ENCODE results near the gene SNAP47. TPM values are rescaled to one million over a fixed set of nuclear protein-coding genes. Genes with fewer than 3 reads are reported as not detected.

Gene SNAP47, protein sequence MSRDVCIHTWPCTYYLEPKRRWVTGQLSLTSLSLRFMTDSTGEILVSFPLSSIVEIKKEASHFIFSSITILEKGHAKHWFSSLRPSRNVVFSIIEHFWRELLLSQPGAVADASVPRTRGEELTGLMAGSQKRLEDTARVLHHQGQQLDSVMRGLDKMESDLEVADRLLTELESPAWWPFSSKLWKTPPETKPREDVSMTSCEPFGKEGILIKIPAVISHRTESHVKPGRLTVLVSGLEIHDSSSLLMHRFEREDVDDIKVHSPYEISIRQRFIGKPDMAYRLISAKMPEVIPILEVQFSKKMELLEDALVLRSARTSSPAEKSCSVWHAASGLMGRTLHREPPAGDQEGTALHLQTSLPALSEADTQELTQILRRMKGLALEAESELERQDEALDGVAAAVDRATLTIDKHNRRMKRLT
- 30.6 and 31.9 TPM in 2 replicates for total RNA-seq

GRCh38 chr1:227734856-227735538 lies at the start of gene SNAP47, which contains the start of gene JMJD4:
Gene SNAP47, plus strand, starts transcription at chr1:227735435. Its CDS starts 12,302 bp downstream, at chr1:227747737.
Gene JMJD4, minus strand, starts transcription at chr1:227735302. Its CDS starts 29 bp downstream, at chr1:227735273.

DNA sequence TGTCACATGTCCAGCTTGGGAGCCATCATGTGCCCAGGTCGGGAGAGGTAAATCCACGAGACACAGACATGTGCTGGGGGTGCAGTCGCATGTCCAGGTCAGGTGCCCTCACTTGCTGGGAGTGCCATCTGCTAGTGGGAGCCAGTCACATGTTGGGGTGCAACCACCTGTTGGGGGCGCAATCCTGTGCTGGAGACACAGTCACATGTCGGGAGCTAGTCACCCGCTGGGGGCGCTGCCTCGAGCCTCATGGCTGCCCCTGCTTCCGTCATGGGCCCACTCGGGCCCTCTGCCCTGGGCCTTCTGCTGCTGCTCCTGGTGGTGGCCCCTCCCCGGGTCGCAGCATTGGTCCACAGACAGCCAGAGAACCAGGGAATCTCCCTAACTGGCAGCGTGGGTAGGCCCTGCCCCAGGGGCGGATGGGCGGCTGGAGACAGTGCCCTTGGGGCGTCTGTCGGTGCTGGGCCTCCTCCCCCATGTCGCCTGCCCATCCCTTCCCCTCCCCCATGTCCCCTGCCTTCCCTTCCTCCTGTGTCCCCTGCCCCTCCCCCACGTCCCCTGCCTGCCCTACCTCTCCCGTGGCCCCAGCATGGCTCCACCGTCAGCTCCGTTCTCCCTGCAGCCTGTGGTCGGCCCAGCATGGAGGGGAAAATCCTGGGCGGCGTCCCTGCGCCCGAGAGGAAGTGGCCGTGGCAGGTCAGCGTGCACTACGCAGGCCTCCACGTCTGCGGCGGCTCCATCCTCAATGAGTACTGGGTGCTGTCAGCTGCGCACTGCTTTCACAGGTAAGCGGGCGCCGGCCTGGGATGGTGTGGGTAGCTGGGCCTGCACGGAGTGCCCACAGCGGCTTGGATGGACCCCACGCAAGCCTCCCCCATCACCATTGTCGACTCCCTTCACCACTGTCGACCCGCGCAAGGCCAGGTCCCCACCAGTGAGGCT lies 80.5 kb downstream of the SNAP47 start, which contains the start of gene PRSS38:
Gene PRSS38, plus strand, starts transcription at position 208 of the 942 bp plus-strand sequence. Its CDS starts 42 bp downstream, at position 250.

Other genes starting within 250 kb of the SNAP47 start
- 4.7 and 5.0 TPM in 2 replicates for gene ZNF678, start 171.9 kb upstream of the SNAP47 start, total RNA-seq
- 15.8 and 23.2 TPM in 2 replicates for gene JMJD4, start 133 bp upstream of the SNAP47 start, total RNA-seq
- gene PRSS38, start 80.2 kb downstream of the SNAP47 start, total RNA-seq, result not detected in 2 replicates
- gene WNT9A, start 212.5 kb downstream of the SNAP47 start, total RNA-seq, result 0.05 and 0.20 TPM in 2 replicates

Measured in mammary microvascular endothelial cell (primary cell).